GM18519 (cell line): ENCODE data around the gene CHRNB1.
"Not testable (repeated sequence)": the region's sequence is repeated elsewhere in the genome, so short reads cannot be mapped to it uniquely, and the experiment has no call there.

Experiments
- ATAC-seq: cut with Tn5 transposase; IDR thresholded peaks from one replicate; pipeline ENCODE4 v1.9.1; 2021; ENCODE audit warnings: mild to moderate bottlenecking, moderate library complexity; ENCODE audit not compliant: unreplicated experiment, low FRiP score

CHRNB1 gene

GRCh38 chr17:7465597-7466275 is 20.9 kb downstream of the CHRNB1 start:
- ATAC-seq, result no peak

GRCh38 chr17:7466318-7466638 is 21.4 kb downstream of the CHRNB1 start:
- no peak for ATAC-seq

GRCh38 chr17:7466639-7467341 is 21.9 kb downstream of the CHRNB1 start:
- ATAC-seq, result no peak

GRCh38 chr17:7467498-7467897 is 22.6 kb downstream of the CHRNB1 start:
- ATAC-seq, result no peak

GRCh38 chr17:7468290-7468689 is 23.4 kb downstream of the CHRNB1 start:
- ATAC-seq, result no peak

GRCh38 chr17:7468804-7469389 is 24.0 kb downstream of the CHRNB1 start:
- ATAC-seq, result no peak

GRCh38 chr17:7469843-7470242 is 25.0 kb downstream of the CHRNB1 start:
- not testable (repeated sequence) for ATAC-seq

- not testable (repeated sequence) for ATAC-seq
Measured at GRCh38 chr17:7470457-7470973, 25.7 kb downstream of the CHRNB1 start.

GRCh38 chr17:7471729-7472128 is 26.9 kb downstream of the CHRNB1 start:
- no peak for ATAC-seq

GRCh38 chr17:7474767-7475166 is 29.9 kb downstream of the CHRNB1 start:
- not testable (repeated sequence) for ATAC-seq

GRCh38 chr17:7475764-7476422 is 31.0 kb downstream of the CHRNB1 start:
- no peak for ATAC-seq

GRCh38 chr17:7476494-7476893 is 31.6 kb downstream of the CHRNB1 start:
- ATAC-seq, result no peak

GRCh38 chr17:7476951-7477350 is 32.1 kb downstream of the CHRNB1 start:
- ATAC-seq, result no peak

GRCh38 chr17:7477392-7478275 is 32.8 kb downstream of the CHRNB1 start:
- no peak for ATAC-seq

GRCh38 chr17:7478276-7479212 is 33.7 kb downstream of the CHRNB1 start:
- ATAC-seq, result no peak

GRCh38 chr17:7479213-7480088 is 34.6 kb downstream of the CHRNB1 start, which contains the start of gene ZBTB4:
TSS of gene ZBTB4 (minus strand) at chr17:7479631. CDS start at chr17:7466801, 12,830 bp downstream.
- ATAC-seq, result no peak

GRCh38 chr17:7480089-7480384 is 35.2 kb downstream of the CHRNB1 start:
- ATAC-seq, result no peak

- not testable (repeated sequence) for ATAC-seq
Measured at GRCh38 chr17:7481275-7481674, 36.4 kb downstream of the CHRNB1 start, which contains the start of gene SLC35G6. TSS of gene SLC35G6 (plus strand) at chr17:7481446. CDS start at chr17:7481517, 71 bp downstream.
